SK-N-SH (cell line): ENCODE results near the gene ZNF134. TPM values are rescaled to one million over a fixed set of nuclear protein-coding genes. Genes with fewer than 3 reads are reported as not detected.

ENCODE experiments used
- CTCF ChIA-PET: fragments of 300-600, 350-600 bp; formaldehyde crosslinking; extraction: SDS; loops from one replicate; lab custom pipeline; 2021; lab: Yijun Ruan, JAX
- POLR2A ChIA-PET: fragments of 350-600 bp; sonication (Branson Sonifier 250); formaldehyde crosslinking; extraction: SDS; loops from one replicate; lab custom pipeline; 2020; ENCODE audit warnings: antibody characterized with exemption, inconsistent platforms; lab: Yijun Ruan, JAX
- DNase-seq: peaks from one replicate; pipeline ENCODE4 v3.0.0; 2012
- H2AFZ ChIP-seq: fragments of 200-600 bp; sonication (generic); 2 replicates; pipeline ENCODE4 v1.8.1; 2016; ENCODE audit warnings: antibody characterized with exemption, mild to moderate bottlenecking, low read depth
- H3F3A ChIP-seq: fragments of 200-600 bp; sonication (generic); replicated peaks from 2 replicates; pipeline ENCODE3; 2016; ENCODE audit warnings: antibody characterized with exemption, mild to moderate bottlenecking; ENCODE audit not compliant: insufficient read depth
- H3K27ac ChIP-seq, 2 experiments: fragments of 200-500 bp in 1 of 2; fragments of 200-600 bp in 1 of 2; sonication (Bioruptor generic) in 1 of 2; sonication (generic), shearing (Covaris generic) in 1 of 2; 2 replicates each; pipeline versions ENCODE4 v1.5.1 to v1.6.1; 2014 to 2016; ENCODE audit warnings: low read depth in 2 of 2, inconsistent platforms in 1 of 2, low read length in 1 of 2, mild to moderate bottlenecking in 1 of 2, mixed read lengths in 1 of 2
- H3K27me3 ChIP-seq: fragments of 200-600 bp; sonication (generic), shearing (Covaris generic); 2 replicates; pipeline ENCODE4 v1.6.1; 2016; ENCODE audit warnings: mixed run types; ENCODE audit not compliant: insufficient read depth
- H3K36me3 ChIP-seq, 2 experiments: fragments of 200-500 bp in 1 of 2; fragments of 200-600 bp in 1 of 2; sonication (Bioruptor generic) in 1 of 2; sonication (generic) in 1 of 2; replicated peaks in 1 of 2; 2 replicates each; pipeline versions ENCODE3 to v1.5.1; 2014 to 2016; ENCODE audit warnings: low read length in 1 of 2, mild to moderate bottlenecking in 1 of 2; ENCODE audit not compliant: insufficient read depth in 2 of 2, control insufficient read depth in 1 of 2
- H3K4me1 ChIP-seq, 2 experiments: fragments of 200-500 bp in 1 of 2; fragments of 200-600 bp in 1 of 2; sonication (Bioruptor generic) in 1 of 2; sonication (generic), shearing (Covaris generic) in 1 of 2; 2 replicates each; pipeline versions ENCODE4 v1.5.1 to v1.6.1; 2014 to 2016; ENCODE audit warnings: low read depth in 1 of 2, low read length in 1 of 2, mixed run types in 1 of 2; ENCODE audit not compliant: insufficient read depth in 2 of 2, control insufficient read depth in 1 of 2
- H3K4me2 ChIP-seq: fragments of 200-600 bp; sonication (generic), shearing (Covaris generic); 2 replicates; pipeline ENCODE4 v1.6.1; 2017; ENCODE audit warnings: mixed run types
- H3K4me3 ChIP-seq, 2 experiments: fragments of 200-500 bp in 1 of 2; fragments of 200-600 bp in 1 of 2; sonication (Bioruptor generic) in 1 of 2; sonication (generic), shearing (Covaris generic) in 1 of 2; 2 replicates each; pipeline versions ENCODE4 v1.5.1 to v1.8.1; 2014 to 2016; ENCODE audit warnings: low read depth in 2 of 2, inconsistent platforms in 1 of 2, low read length in 1 of 2, mild to moderate bottlenecking in 1 of 2, mixed read lengths in 1 of 2, moderate library complexity in 1 of 2
- H3K79me2 ChIP-seq: fragments of 200-600 bp; sonication (generic); 2 replicates; pipeline ENCODE4 v1.8.1; 2017; ENCODE audit warnings: mild to moderate bottlenecking; ENCODE audit not compliant: insufficient read depth
- H3K9ac ChIP-seq: fragments of 200-600 bp; sonication (generic); 2 replicates; pipeline ENCODE4 v1.6.1; 2017; ENCODE audit warnings: mixed run types
- H3K9me2 ChIP-seq: fragments of 200-600 bp; sonication (generic); 2 replicates; pipeline ENCODE4 v1.6.1; 2017; ENCODE audit warnings: mixed run types
- H3K9me3 ChIP-seq: fragments of 200-600 bp; sonication (generic); 2 replicates; pipeline ENCODE4 v1.6.1; 2017; ENCODE audit warnings: mixed run types, mild to moderate bottlenecking, moderate library complexity
- H4K20me1 ChIP-seq: fragments of 200-600 bp; sonication (generic); 2 replicates; pipeline ENCODE4 v1.6.1; 2017; ENCODE audit warnings: mild to moderate bottlenecking, mixed run types; ENCODE audit not compliant: insufficient read depth
- CHD2 ChIP-seq: fragments of 150-350 bp; IDR thresholded peaks from 2 replicates; pipeline ENCODE4 v1.6.1; 2018; ENCODE audit warnings: low read length; ENCODE audit not compliant: partially characterized antibody
- CTCF ChIP-seq: fragments of 200-600 bp; sonication (generic); IDR thresholded peaks from 2 replicates; pipeline ENCODE4 v1.6.1; 2017; ENCODE audit warnings: antibody characterized with exemption, mild to moderate bottlenecking, moderate library complexity
- ELF1 ChIP-seq: IDR thresholded peaks from 2 replicates; pipeline ENCODE4 v1.4.0; 2012
- EZH2phosphoT487 ChIP-seq: fragments of 200-600 bp; sonication (generic); IDR thresholded peaks from 2 replicates; pipeline ENCODE4 v1.6.1; 2017; ENCODE audit warnings: low read depth, mixed run types, mild to moderate bottlenecking, antibody characterized with exemption, moderate library complexity, borderline replicate concordance
- FOSL2 ChIP-seq: IDR thresholded peaks from 2 replicates; pipeline ENCODE4 v1.4.0; 2012; ENCODE audit warnings: low read depth, mild to moderate bottlenecking, moderate library complexity, borderline replicate concordance
- FOXJ3 ChIP-seq: sonication (generic); formaldehyde crosslinking; IDR thresholded peaks from 2 replicates; pipeline ENCODE4 v1.5.1; 2020; ENCODE audit warnings: mild to moderate bottlenecking, missing genetic modification reagents
- FOXM1 ChIP-seq: IDR thresholded peaks from 2 replicates; pipeline ENCODE4 v1.4.0; 2012; ENCODE audit warnings: low read depth, mild to moderate bottlenecking
- GABPA ChIP-seq: IDR thresholded peaks from 2 replicates; pipeline ENCODE4 v1.4.0; 2012; ENCODE audit warnings: low read depth, mild to moderate bottlenecking
- IRF3 ChIP-seq: fragments of 150-350 bp; IDR thresholded peaks from 2 replicates; pipeline ENCODE4 v1.6.1; 2016; ENCODE audit warnings: mild to moderate bottlenecking, low read depth, low read length
- MAX ChIP-seq: IDR thresholded peaks from 2 replicates; pipeline ENCODE4 v1.4.0; 2012; ENCODE audit warnings: low read depth
- MXI1 ChIP-seq: IDR thresholded peaks from 2 replicates; pipeline ENCODE4 v1.6.1; 2012; ENCODE audit warnings: mild to moderate bottlenecking, low read depth, low read length, improper control_type of control experiment
- NFIC ChIP-seq: IDR thresholded peaks from 2 replicates; pipeline ENCODE4 v1.4.0; 2012; ENCODE audit warnings: borderline replicate concordance
- PBX3 ChIP-seq: IDR thresholded peaks from 2 replicates; pipeline ENCODE4; 2012
- POLR2AphosphoS5 ChIP-seq: IDR thresholded peaks from 2 replicates; pipeline ENCODE4 v1.6.1; 2012; ENCODE audit warnings: low read depth, low read length
- RFX5 ChIP-seq: IDR thresholded peaks from 2 replicates; pipeline ENCODE4 v1.6.1; 2012; ENCODE audit warnings: mild to moderate bottlenecking, improper control_type of control experiment, low read length
- RXRA ChIP-seq: IDR thresholded peaks from 2 replicates; pipeline ENCODE4 v1.4.0; 2012; ENCODE audit warnings: low read depth, mild to moderate bottlenecking, borderline replicate concordance
- SIN3A ChIP-seq: IDR thresholded peaks from 2 replicates; pipeline ENCODE4 v1.6.1; 2012; ENCODE audit warnings: low read depth, mild to moderate bottlenecking, low read length, moderate library complexity, borderline replicate concordance
- TAF1 ChIP-seq: IDR thresholded peaks from 2 replicates; pipeline ENCODE4 v1.6.1; 2012; ENCODE audit warnings: low read depth, mild to moderate bottlenecking, low read length, moderate library complexity, borderline replicate concordance
- TCF12 ChIP-seq: IDR thresholded peaks from 2 replicates; pipeline ENCODE4 v1.4.0; 2012
- ZBTB33 ChIP-seq: IDR thresholded peaks from 2 replicates; pipeline ENCODE4 v1.4.0; 2012; ENCODE audit warnings: low read depth, borderline replicate concordance
- WGBS: methylation state at CpG from one replicate; pipeline ENCODE4 v1.1.6; 2017; ENCODE audit warnings: low lambda C conversion rate; 5-methylcytosine and 5-hydroxymethylcytosine counted together
- polyA plus RNA-seq, 3 experiments: library from polyadenylated mRNA; depleted of rRNA; stranded (reverse); fragments of >200 nt; gene quantifications; 2 replicates each; pipeline ENCODE4 v1.2.3, GENCODE V29; 2012

Gene ZNF134
- polyA plus RNA-seq, 1 of the 3 experiments (the other 2 are of a cell fraction) = 9.8 TPM

GRCh38 chr19:57664269-57665127 lies 50.5 kb downstream of the ZNF134 start (continued):
- no peak for TF ChIP-seq ZBTB33
- TF ChIP-seq EZH2phosphoT487 = no peak
- TF ChIP-seq SIN3A = no peak
- no peak for TF ChIP-seq GABPA
- TF ChIP-seq POLR2AphosphoS5 = no peak
- no peak for TF ChIP-seq FOSL2
- no peak for TF ChIP-seq FOXM1
- TF ChIP-seq FOXJ3 (CRISPR knock-in tag) = no peak

GRCh38 chr19:57665261-57665806 lies 51.3 kb downstream of the ZNF134 start:
- Histone ChIP-seq H2AFZ (no peak overlapping the region), H4K20me1 (no peaks in the 10 kb centered on the region), H3K4me1 (peaks cover 0 to 6% of the 10 kb centered on the region in 2 experiments; a peak in 1 of 4 replicates), H3K9me3 (no peaks in the 10 kb centered on the region), H3K4me3 (no peak overlapping the region), H3K4me2 (peak overlapping the region; percentile 83; the same call in 1 of the 2 replicates), H3K9me2 (no peaks in the 10 kb centered on the region), H3K9ac (no peak overlapping the region), H3K27ac (no peak overlapping the region), H3K79me2 (no peaks in the 10 kb centered on the region), H3K27me3 (no peaks in the 10 kb centered on the region), H3F3A (no peaks in the 10 kb centered on the region), H3K36me3 (no peaks in the 10 kb centered on the region)
- WGBS = 78% methylated on average over 9 of the region's 9 CpGs
- DNase-seq = no peak
- CTCF ChIA-PET = interaction anchor here (1.2 kb wide), 1 partner anchor 14 kb away, joined by 3 read pairs; no protein-coding TSS in a partner anchor
- POLR2A ChIA-PET = interaction anchor here (1.1 to 1.5 kb wide), 2 partner anchors 17 to 65 kb away, joined by 3 to 5 read pairs; partner anchors contain the start of gene ZNF551
- no peak for TF ChIP-seq TCF12
- TF ChIP-seq NFIC = no peak
- no peak for TF ChIP-seq FOXM1
- TF ChIP-seq EZH2phosphoT487 = no peak
- no peak for TF ChIP-seq GABPA
- no peak for TF ChIP-seq TAF1
- no peak for TF ChIP-seq CHD2
- no peak for TF ChIP-seq ELF1
- TF ChIP-seq CTCF = no peak
- no peak for TF ChIP-seq RXRA
- no peak for TF ChIP-seq MXI1
- TF ChIP-seq IRF3 = no peak
- TF ChIP-seq RFX5 = no peak
- no peak for TF ChIP-seq MAX
- no peak for TF ChIP-seq PBX3
- TF ChIP-seq ZBTB33 = no peak
- no peak for TF ChIP-seq FOSL2
